C1 segment of cervical spinal cord (tissue), 14 donors: ENCODE results near the gene INTS11.

Experiments used
- DNase-seq, 14 donors: peaks; one replicate each; lab custom pipeline; 2025; lab: John Stamatoyannopoulos, UW

Gene INTS11

GRCh38 chr1:1285102-1285571, 39.3 kb downstream of the INTS11 start:
- no peak for DNase-seq

GRCh38 chr1:1284221-1285101, 40.0 kb downstream of the INTS11 start:
- no peak for DNase-seq

GRCh38 chr1:1283821-1284220, 40.6 kb downstream of the INTS11 start:
- DNase-seq = no peak

GRCh38 chr1:1282998-1283397, 41.5 kb downstream of the INTS11 start:
- no peak for DNase-seq

- DNase-seq = peak in 1 of 14 donors; percentile 47
Measured at GRCh38 chr1:1281533-1282321, 42.7 kb downstream of the INTS11 start.

- DNase-seq = no peak
Measured at GRCh38 chr1:1280782-1281481, 43.5 kb downstream of the INTS11 start.

GRCh38 chr1:1279028-1279427, 45.4 kb downstream of the INTS11 start:
- no peak for DNase-seq

- DNase-seq = no peak
Measured at GRCh38 chr1:1278620-1279019, 45.8 kb downstream of the INTS11 start.

- DNase-seq = no peak
Measured at GRCh38 chr1:1275836-1276235, 48.6 kb downstream of the INTS11 start.

GRCh38 chr1:1274931-1275431, 49.5 kb downstream of the INTS11 start:
- DNase-seq = no peak

- DNase-seq = peak in 1 of 14 donors; percentile 42
Measured at GRCh38 chr1:1274299-1274930, 50.0 kb downstream of the INTS11 start.

GRCh38 chr1:1273512-1274298, 50.8 kb downstream of the INTS11 start, which contains the start of gene UBE2J2:
UBE2J2 (minus strand) TSS chr1:1273854; CDS start chr1:1267992, 5,862 bp downstream.
- peak; percentile 58 to 96 (median 92) for DNase-seq

GRCh38 chr1:1273209-1273511, 51.3 kb downstream of the INTS11 start:
- DNase-seq = no peak

GRCh38 chr1:1272341-1273208, 51.9 kb downstream of the INTS11 start:
- no peak for DNase-seq

- DNase-seq = peak in 1 of 14 donors; percentile 56
Measured at GRCh38 chr1:1270813-1271212, 53.6 kb downstream of the INTS11 start.

- DNase-seq = no peak
Measured at GRCh38 chr1:1268284-1268682, 56.2 kb downstream of the INTS11 start.

- DNase-seq = no peak
Measured at GRCh38 chr1:1267488-1268283, 56.8 kb downstream of the INTS11 start.

- no peak for DNase-seq
Measured at GRCh38 chr1:1264868-1265272, 59.6 kb downstream of the INTS11 start.

- DNase-seq = no peak
Measured at GRCh38 chr1:1264026-1264425, 60.4 kb downstream of the INTS11 start.
